Measurements from ENCODE around the gene CETN3.
"Not testable (repeated sequence)": the region's sequence is repeated elsewhere in the genome, so short reads cannot be mapped to it uniquely, and the experiment has no call there.

The CETN3 gene

GRCh38 chr5:90381213-90381929, 28.2 kb downstream of the CETN3 start:
- DNase-seq, result no peak

DNA sequence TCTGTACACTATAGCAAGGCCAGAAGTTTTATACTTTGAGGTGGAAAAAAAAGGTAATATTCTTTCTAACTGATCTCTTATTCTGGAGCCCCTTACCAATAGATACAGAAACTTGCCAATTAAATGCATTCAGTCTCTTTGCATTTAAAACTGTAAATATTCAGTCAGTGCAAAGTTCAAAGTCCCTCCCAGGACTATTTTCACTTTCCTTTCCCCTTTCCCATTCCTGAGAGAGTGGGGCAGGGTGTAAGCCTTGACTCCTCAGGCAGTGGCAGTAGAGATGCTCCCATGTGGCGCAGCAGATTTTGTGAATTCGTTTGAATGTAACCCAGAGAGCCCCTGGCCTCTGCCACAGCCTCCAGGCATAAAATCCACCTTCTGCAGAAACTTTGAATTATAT, 29.9 kb downstream of the CETN3 start:
- DNase-seq, result no peak

DNA sequence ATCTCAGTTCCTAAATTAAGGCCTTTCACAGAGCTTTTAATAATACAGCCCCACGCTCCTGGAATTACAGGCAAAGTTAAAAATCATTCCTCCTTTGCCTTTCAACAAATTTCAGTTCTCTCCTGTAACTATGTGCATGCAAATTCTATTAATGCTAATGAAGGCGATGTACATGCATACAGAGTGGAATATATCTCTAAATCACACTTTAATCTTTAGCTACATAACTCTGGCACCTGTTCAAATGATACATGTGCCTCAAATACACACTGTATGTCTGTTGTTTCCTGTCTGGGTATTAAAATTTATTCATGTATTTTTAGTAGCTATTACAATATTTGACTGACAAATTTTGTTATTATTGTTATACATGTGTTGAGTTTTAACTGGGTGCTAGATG, 30.8 kb downstream of the CETN3 start:
- no peak for DNase-seq

GRCh38 chr5:90371269-90371668, 38.3 kb downstream of the CETN3 start:
- not testable (repeated sequence) for DNase-seq

DNA sequence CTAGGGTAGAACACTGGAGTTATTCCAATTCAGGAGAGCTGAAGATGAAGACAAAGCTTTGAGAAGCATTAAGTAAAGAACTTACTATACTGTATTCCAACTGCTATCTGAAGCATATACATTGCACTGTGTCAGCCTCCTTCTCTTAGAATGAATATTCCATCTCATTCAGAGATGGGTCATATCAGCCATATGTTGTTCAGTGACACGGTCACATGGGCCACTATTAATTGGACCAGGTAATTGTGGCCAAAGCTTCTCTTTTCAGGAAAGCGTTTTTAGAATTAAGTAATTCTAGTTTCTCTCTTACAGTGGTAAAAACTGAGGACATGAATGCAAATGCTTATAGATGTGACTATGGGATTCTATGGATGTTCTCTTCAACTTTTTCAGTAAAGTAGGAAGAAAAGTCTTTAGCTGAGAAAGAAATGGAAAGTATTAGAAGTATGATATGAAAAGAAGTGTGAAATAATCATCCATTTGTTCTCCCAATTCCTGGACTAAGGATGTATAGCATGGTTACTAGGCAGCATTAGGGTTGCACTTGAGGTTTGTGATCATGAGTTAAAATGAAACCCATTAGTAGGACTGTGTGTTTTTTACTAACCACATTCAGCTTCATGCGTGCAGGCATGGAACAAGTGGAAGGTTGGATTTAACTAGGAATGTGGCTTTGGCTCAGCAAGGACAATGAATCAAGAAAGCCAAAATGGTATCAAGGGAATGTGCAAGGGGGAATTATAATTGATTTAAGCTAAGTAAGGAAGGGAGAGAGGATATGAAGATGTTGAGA, 40.9 kb downstream of the CETN3 start:
- no peak for DNase-seq

DNA sequence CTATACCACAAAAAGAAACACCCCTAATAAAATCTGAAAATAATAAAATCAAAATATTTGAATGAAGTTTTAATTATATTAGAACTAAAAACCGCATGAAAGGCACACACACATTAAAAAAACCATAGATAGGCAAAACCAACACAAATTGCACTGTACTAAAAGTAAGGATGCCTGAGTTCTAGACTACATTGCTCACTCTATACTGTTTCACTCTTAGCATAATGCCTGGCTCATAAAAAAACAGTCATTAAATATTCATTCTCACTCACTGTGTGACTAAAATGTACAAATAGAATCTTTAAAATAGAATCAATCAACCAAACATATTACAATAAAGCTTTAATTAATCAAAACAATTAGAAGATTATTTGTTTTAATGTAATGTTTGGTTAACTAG, 41.7 kb downstream of the CETN3 start:
- DNase-seq, result no peak

DNA sequence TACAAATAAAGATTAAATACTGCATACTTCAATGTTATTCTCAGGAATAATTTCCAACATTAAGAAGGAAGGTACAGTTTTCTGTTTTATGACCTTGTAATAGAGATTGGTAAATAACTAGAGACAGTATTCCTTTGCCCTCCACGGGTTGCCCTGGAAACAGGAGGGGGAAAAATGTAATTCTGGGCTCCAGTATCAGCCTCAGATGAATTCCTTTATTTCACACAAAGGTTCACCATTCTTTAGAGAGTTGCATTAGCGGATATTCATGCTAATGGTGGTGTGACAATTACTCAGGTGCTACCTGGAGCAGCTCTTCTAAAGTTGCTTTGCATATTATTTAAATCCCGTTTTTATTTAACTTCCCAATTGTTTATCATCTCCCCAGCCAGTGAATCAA, 42.6 kb downstream of the CETN3 start:
- no peak for DNase-seq

GRCh38 chr5:90365328-90365727, 44.2 kb downstream of the CETN3 start:
- no peak for DNase-seq

GRCh38 chr5:90359073-90359920, 50.3 kb downstream of the CETN3 start:
- DNase-seq, result no peak

- DNase-seq, result no peak
Observed at GRCh38 chr5:90356622-90357021, 52.9 kb downstream of the CETN3 start.

GRCh38 chr5:90356176-90356575, 53.4 kb downstream of the CETN3 start:
- DNase-seq, result no peak

DNA sequence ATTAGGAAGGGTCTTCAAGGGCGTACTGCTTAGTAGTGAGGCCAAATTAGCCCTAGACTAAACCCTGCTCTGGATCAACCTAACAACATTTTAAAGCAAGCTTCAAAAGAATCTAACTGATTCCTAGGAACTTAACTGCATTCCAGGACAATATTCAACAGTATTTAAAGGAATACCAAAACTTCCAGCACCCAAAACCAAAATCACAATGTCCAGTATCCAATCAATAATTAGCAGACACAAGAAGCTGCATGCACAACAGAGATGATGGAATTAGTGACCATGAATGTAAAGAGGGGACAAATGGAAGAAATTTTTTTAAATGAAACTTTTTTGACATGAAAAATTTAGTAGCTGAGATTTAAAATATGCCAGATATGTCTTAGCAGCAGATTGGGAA, 53.9 kb downstream of the CETN3 start:
- DNase-seq, result no peak

DNA sequence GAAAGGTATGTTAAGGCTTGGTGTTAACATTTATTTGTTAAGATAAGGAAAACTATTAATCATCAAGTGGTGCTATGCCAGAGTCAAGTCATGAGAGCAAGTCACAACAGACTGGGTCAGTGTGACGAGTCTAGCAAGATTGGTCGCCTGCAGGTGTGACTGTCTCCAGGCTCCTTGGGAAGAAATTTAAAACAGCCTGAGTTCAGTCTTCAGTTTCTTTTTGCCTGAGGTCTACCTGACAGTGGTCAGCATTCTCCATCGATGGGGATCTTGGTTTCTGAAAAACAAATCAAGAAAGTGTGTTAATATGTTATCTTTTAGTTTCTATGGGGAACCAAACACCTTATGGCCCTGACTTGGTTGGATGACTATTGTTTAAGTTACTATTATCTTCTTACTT, 56.3 kb downstream of the CETN3 start:
- no peak for DNase-seq

DNA sequence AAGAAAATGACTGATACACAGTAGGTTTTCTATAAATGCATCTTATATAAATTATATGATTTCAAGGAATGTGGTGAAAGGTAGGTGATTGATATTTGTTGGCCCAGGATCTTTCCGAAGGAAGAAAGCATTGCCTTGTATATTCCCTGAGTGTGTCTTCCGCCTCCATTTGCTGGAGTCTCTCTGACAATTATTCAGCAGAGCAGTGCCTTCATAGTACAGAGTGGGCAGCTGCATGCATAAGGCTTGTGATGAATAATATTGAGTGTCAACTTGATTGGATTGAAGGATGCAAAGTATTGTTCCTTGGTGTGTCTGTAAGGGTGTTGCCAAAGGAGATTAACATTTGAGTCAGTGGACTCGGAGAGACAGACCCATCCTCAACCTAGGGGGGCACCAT, 58.5 kb downstream of the CETN3 start:
- DNase-seq, result no peak

DNA sequence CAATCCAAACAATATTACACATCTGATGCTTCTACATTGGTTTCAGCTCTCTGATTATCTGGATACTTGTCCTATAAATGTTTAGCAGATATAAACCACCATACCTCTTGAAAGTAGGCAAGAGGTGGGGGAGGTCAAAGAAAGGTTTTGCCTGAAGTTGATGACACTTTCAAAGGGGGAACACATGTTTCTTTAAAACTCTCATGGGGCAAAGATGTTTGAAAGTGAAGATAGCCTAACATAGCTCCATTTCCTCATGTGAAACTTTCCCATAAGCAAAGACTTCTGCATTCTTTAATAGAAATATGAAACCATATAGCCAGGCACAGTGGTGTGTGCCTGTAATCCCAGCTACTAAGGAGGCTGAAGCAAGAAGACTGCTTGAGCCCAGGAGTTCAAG, 62.1 kb downstream of the CETN3 start:
- DNase-seq, result no peak

- DNase-seq, result no peak
Observed at GRCh38 chr5:90345684-90346083, 63.9 kb downstream of the CETN3 start.

DNA sequence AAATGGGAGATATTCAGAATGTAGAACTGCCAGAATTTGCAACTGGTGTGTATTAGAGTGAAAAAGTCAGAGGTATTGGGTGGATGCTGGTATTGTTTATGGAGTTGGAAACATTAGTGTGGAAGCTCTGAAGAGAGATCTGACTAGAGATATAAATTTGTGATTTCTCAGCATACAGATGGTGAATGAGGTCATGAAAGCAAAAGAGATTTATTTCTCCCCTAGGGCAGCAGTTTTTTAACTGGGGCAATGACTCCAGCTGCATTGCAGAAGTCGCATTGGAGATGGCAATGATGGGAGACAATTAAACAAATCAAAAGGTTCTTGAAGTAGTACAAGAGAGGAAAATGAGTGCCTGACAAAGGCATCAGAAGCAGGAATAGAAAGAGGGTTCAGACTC, 64.9 kb downstream of the CETN3 start:
- no peak for DNase-seq

GRCh38 chr5:90343731-90344130, 65.8 kb downstream of the CETN3 start:
- not testable (repeated sequence) for DNase-seq

- DNase-seq, result no peak
Observed at GRCh38 chr5:90342576-90342975, 67.0 kb downstream of the CETN3 start.
